Measurements from ENCODE around the gene SUDS3. TPM values are rescaled to one million over a fixed set of nuclear protein-coding genes. Genes with fewer than 3 reads are reported as not detected.
"Not testable (repeated sequence)": the region's sequence is repeated elsewhere in the genome, so short reads cannot be mapped to it uniquely, and the experiment has no call there.

SUDS3 gene
- polyA plus RNA-seq, 1 experiment: 16.2 TPM

DNA sequence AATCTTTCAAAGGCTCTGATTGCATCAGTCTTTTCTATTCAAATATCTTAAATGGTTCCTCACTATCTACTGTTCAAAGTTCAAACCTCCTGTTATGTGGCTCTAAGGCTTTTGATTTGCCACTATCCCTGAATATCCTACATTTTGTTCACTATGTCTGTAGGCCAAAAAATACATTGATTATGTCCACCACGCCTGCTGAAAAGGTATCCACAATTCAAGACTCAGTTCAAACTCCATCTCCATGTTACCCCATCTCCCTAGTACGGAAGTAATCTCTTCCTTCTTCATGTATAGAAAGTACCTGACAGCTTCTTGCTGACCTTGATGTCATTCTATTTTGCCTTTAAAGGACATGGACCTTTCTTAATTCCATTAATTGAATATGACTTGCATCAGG lies 28.4 kb upstream of the SUDS3 start:
- ChIA-PET POLR2A (no interaction called here), CTCF (interaction anchor here (0.6 to 1.7 kb wide), 2 partner anchors 11 to 31 kb away, joined by 4 read pairs; no protein-coding TSS in a partner anchor)
- Histone ChIP-seq H3K27me3 (ENCODE audit: control insufficient read depth, insufficient read depth, low read length) (no peaks in the 10 kb centered on the region), H3K36me3 (ENCODE audit: control insufficient read depth, insufficient read depth, low read length) (no peaks in the 10 kb centered on the region), H3K4me3 (ENCODE audit: low read depth, low read length) (no peak overlapping the region)
- DNase-seq (ENCODE audit: low read depth): no peak
- TF ChIP-seq, protein P1, sequence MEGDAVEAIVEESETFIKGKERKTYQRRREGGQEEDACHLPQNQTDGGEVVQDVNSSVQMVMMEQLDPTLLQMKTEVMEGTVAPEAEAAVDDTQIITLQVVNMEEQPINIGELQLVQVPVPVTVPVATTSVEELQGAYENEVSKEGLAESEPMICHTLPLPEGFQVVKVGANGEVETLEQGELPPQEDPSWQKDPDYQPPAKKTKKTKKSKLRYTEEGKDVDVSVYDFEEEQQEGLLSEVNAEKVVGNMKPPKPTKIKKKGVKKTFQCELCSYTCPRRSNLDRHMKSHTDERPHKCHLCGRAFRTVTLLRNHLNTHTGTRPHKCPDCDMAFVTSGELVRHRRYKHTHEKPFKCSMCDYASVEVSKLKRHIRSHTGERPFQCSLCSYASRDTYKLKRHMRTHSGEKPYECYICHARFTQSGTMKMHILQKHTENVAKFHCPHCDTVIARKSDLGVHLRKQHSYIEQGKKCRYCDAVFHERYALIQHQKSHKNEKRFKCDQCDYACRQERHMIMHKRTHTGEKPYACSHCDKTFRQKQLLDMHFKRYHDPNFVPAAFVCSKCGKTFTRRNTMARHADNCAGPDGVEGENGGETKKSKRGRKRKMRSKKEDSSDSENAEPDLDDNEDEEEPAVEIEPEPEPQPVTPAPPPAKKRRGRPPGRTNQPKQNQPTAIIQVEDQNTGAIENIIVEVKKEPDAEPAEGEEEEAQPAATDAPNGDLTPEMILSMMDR (IDR thresholded peaks at IDR 0.05; ENCODE audit: insufficient read depth, low read depth, low read length): no peak

DNA sequence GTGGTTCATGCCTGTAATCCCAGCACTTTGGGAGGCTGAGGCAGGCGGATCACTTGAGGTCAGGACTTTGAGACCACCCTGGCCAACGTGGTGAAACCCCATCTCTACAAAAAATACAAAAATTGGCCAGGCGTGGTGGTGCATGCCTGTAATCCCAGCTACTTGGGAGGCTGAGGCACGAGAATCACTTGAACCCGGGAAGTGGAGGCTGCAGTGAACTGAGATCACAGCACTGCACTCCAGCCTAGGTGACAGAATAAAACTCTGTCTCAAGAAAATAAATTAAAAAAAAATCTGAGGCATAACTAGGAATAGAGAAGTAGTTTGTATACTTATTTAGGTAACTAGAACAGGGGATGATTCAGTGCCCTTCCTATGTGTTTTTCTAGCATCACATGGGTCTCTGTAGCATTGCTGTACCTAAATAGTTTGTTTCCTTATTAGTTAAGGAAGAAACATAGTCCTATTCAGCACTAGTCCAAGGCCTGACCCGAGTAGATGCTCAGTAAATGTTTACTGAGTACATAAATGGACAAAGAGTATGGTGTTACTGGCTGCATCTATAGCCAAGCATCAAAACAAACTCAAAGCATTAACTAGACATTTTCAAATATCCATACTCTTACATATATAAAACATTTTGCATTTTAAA lies 25.3 kb upstream of the SUDS3 start:
- ChIA-PET CTCF (no interaction called here), POLR2A (no interaction called here)
- Histone ChIP-seq H3K36me3 (ENCODE audit: control insufficient read depth, insufficient read depth, low read length) (no peaks in the 10 kb centered on the region), H3K4me3 (ENCODE audit: low read depth, low read length) (no peak overlapping the region), H3K27me3 (ENCODE audit: control insufficient read depth, insufficient read depth, low read length) (no peaks in the 10 kb centered on the region)
- TF ChIP-seq, protein P1 (IDR thresholded peaks at IDR 0.05; ENCODE audit: insufficient read depth, low read depth, low read length): no peak
- DNase-seq (ENCODE audit: low read depth): no peak

DNA sequence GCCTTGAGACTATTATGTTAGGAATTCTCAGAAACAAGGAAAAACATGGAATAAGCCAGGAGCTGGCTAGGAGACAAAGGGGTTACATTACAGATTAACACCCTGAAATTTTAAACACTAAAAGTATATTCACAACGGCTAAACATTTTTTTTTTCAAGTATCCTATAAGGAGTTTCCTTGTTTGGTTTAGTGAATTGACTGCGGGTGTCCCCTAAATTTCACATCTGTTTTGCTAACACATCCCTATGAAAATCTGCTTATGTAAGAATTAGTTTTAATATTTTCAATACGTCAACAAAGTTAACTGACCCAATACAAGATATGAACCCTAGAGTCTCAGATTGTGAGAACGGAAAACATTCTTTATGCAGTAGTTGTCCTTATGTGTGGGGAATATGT lies 22.6 kb upstream of the SUDS3 start:
- TF ChIP-seq, protein P1 (IDR thresholded peaks at IDR 0.05; ENCODE audit: insufficient read depth, low read depth, low read length): no peak
- H3K4me3 ChIP-seq (ENCODE audit: low read depth, low read length): no peak overlapping the region
- H3K36me3 ChIP-seq (ENCODE audit: control insufficient read depth, insufficient read depth, low read length): no peaks in the 10 kb centered on the region
- POLR2A ChIA-PET: no interaction called here
- CTCF ChIA-PET: interaction anchor here (2.1 kb wide), 1 partner anchor 23 kb away, joined by 8 read pairs; the partner anchor contains the start of gene SUDS3
- no peak for DNase-seq (ENCODE audit: low read depth)
- no peaks in the 10 kb centered on the region for H3K27me3 ChIP-seq (ENCODE audit: control insufficient read depth, insufficient read depth, low read length)

DNA sequence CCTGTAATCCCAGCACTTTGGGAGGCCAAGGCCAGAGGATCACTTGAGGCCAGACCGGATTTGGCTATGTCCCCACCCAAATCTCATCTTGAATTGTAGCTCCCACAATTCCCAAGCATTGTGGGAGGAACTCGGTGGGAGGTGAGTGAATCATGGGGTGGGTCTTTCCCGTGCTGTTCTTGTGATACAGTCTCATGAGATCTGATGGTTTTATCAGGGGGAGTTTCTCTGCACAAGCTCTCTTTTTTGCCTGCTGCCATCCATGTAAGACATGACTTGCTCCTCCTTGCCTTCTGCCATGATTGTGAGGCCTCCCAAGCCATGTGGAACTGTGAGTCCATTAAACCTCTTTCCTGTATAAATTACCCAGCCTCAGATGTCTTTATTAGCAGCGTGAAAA lies 21.9 kb upstream of the SUDS3 start:
- H3K4me3 ChIP-seq (ENCODE audit: low read depth, low read length); H3K27me3 ChIP-seq (ENCODE audit: control insufficient read depth, insufficient read depth, low read length); DNase-seq (ENCODE audit: low read depth); H3K36me3 ChIP-seq (ENCODE audit: control insufficient read depth, insufficient read depth, low read length); POLR2A ChIA-PET: not testable (repeated sequence)
- CTCF ChIA-PET: interaction anchor here (1.6 to 2.1 kb wide), 2 partner anchors 20 to 22 kb away, joined by 5 to 8 read pairs; partner anchors contain the start of gene SUDS3

DNA sequence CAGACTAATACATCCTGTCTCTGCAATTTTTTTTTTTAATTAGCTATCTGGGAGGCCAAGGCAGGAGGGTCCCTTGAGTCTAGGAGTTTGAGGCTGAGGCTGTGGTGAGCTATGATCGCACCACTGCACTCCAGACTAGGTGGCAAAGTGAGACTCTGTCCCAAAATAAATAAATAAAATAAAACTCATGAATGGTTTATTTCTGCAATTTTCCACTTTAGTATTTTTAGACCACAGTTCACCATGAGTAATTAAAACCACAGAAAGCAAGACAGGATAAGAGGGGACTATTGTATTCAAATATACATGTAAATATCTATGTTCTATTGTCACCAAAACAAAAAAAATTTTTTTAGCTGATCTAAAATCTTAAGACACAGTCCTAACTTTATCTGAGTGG lies 21.5 kb upstream of the SUDS3 start:
- ChIA-PET CTCF (interaction anchor here (1.6 to 2.1 kb wide), 2 partner anchors 20 to 22 kb away, joined by 5 to 8 read pairs; partner anchors contain the start of gene SUDS3), POLR2A (interaction anchor here (0.5 kb wide), 1 partner anchor 11 kb away, joined by 5 read pairs; no protein-coding TSS in a partner anchor)
- Histone ChIP-seq H3K36me3 (ENCODE audit: control insufficient read depth, insufficient read depth, low read length) (no peaks in the 10 kb centered on the region), H3K27me3 (ENCODE audit: control insufficient read depth, insufficient read depth, low read length) (no peaks in the 10 kb centered on the region), H3K4me3 (ENCODE audit: low read depth, low read length) (no peak overlapping the region)
- TF ChIP-seq, protein P1 (IDR thresholded peaks at IDR 0.05; ENCODE audit: insufficient read depth, low read depth, low read length): no peak
- DNase-seq (ENCODE audit: low read depth): no peak
